ENCODE results near the gene SYTL1. TPM values are rescaled to one million over a fixed set of nuclear protein-coding genes. Genes with fewer than 3 reads are reported as not detected.
"Not testable (repeated sequence)": the region's sequence is repeated elsewhere in the genome, so short reads cannot be mapped to it uniquely, and the experiment has no call there.

Gene SYTL1
- total RNA-seq, 2 donors from 2014 or later: 24.2 to 39.5 TPM

GRCh38 chr1:27383039-27383605 is 41.3 kb downstream of the SYTL1 start, which contains the start of gene CD164L2:
Gene CD164L2, minus strand, starts transcription at chr1:27383333. Its CDS starts 94 bp downstream, at chr1:27383239.
- ATAC-seq: peak; percentile 55 to 86
- Mint-ChIP-seq H3K27me3 (peaks cover 0 to 6% of the 10 kb centered on the region in 2 donors), H3K27ac (no peak within 1 kb of the TSS), H3K36me3 (no peaks in the 10 kb centered on the region), H3K9me3 (no peaks in the 10 kb centered on the region), H3K4me1 (ENCODE audit: low read depth in 2 of 2) (peaks cover 0 to 4% of the 10 kb centered on the region in 2 donors), H3K4me3 (no peak within 1 kb of the TSS)
- no peak for DNase-seq (ENCODE audit: low spot score)

- H3K27ac Mint-ChIP-seq: no peak overlapping the region
- ATAC-seq (no peak), DNase-seq (ENCODE audit: low spot score) (no peak)
- H3K9me3 Mint-ChIP-seq: no peaks in the 10 kb centered on the region
- peaks cover 0 to 7% of the 10 kb centered on the region in 2 donors for H3K4me1 Mint-ChIP-seq (ENCODE audit: low read depth in 2 of 2)
- no peaks in the 10 kb centered on the region for H3K36me3 Mint-ChIP-seq
- H3K4me3 Mint-ChIP-seq: no peak overlapping the region
- H3K27me3 Mint-ChIP-seq: peaks cover 0 to 9% of the 10 kb centered on the region in 2 donors
Observed at GRCh38 chr1:27383661-27384060, 41.8 kb downstream of the SYTL1 start.

- not testable (repeated sequence) for ATAC-seq; H3K4me1 Mint-ChIP-seq (ENCODE audit: low read depth in 2 of 2); H3K27ac Mint-ChIP-seq; DNase-seq (ENCODE audit: low spot score); H3K4me3 Mint-ChIP-seq; H3K36me3 Mint-ChIP-seq; H3K9me3 Mint-ChIP-seq; H3K27me3 Mint-ChIP-seq
Observed at GRCh38 chr1:27384797-27385196, 43.0 kb downstream of the SYTL1 start.

- peaks cover 9 to 17% of the 10 kb centered on the region in 2 donors for H3K4me1 Mint-ChIP-seq (ENCODE audit: low read depth in 2 of 2)
- H3K36me3 Mint-ChIP-seq: no peaks in the 10 kb centered on the region
- ATAC-seq: no peak
Observed at GRCh38 chr1:27388337-27389005, 46.6 kb downstream of the SYTL1 start.

GRCh38 chr1:27391511-27392095 is 49.8 kb downstream of the SYTL1 start:
- peak overlapping the region; percentile 83 for H3K4me3 Mint-ChIP-seq
- peaks cover 0 to 6% of the 10 kb centered on the region in 2 donors for H3K27me3 Mint-ChIP-seq
- peaks cover 9 to 13% of the 10 kb centered on the region in 2 donors for H3K4me1 Mint-ChIP-seq (ENCODE audit: low read depth in 2 of 2)
- no peak for ATAC-seq
- peak overlapping the region; percentile 70 to 82 for H3K27ac Mint-ChIP-seq
- H3K9me3 Mint-ChIP-seq: no peaks in the 10 kb centered on the region
- H3K36me3 Mint-ChIP-seq: no peaks in the 10 kb centered on the region
- peak; percentile 58 for DNase-seq (ENCODE audit: low spot score)

More at GRCh38 chr1:27388337-27389005, 46.6 kb downstream of the SYTL1 start:
- DNase-seq (ENCODE audit: low spot score): peak; percentile 75
- no peak overlapping the region for H3K4me3 Mint-ChIP-seq
- H3K27ac Mint-ChIP-seq: peak overlapping the region; percentile 51 to 70
- H3K27me3 Mint-ChIP-seq: peaks cover 0 to 8% of the 10 kb centered on the region in 2 donors
- no peaks in the 10 kb centered on the region for H3K9me3 Mint-ChIP-seq

GRCh38 chr1:27392096-27392777 is 50.4 kb downstream of the SYTL1 start, which contains the start of gene GPR3:
Gene GPR3, plus strand, starts transcription at chr1:27392622. Its CDS starts 1,177 bp downstream, at chr1:27393799.
- H3K27ac Mint-ChIP-seq: peak within 1 kb of the TSS; percentile 70 to 82
- ATAC-seq (peak; percentile 97 to 98), DNase-seq (ENCODE audit: low spot score) (peak; percentile 92)
- H3K4me3 Mint-ChIP-seq: peak within 1 kb of the TSS; percentile 83
- no peaks in the 10 kb centered on the region for H3K9me3 Mint-ChIP-seq
- peaks cover 9 to 13% of the 10 kb centered on the region in 2 donors for H3K4me1 Mint-ChIP-seq (ENCODE audit: low read depth in 2 of 2)
- H3K36me3 Mint-ChIP-seq: no peaks in the 10 kb centered on the region
- H3K27me3 Mint-ChIP-seq: peaks cover 0 to 6% of the 10 kb centered on the region in 2 donors

GRCh38 chr1:27392778-27393635 is 51.2 kb downstream of the SYTL1 start:
- H3K4me1 Mint-ChIP-seq (ENCODE audit: low read depth in 2 of 2): peaks cover 9 to 13% of the 10 kb centered on the region in 2 donors
- H3K9me3 Mint-ChIP-seq: no peaks in the 10 kb centered on the region
- H3K4me3 Mint-ChIP-seq: peak overlapping the region; percentile 83
- H3K27ac Mint-ChIP-seq: peak overlapping the region in 1 of 2 donors; percentile 70
- DNase-seq (ENCODE audit: low spot score) (no peak), ATAC-seq (no peak)
- no peaks in the 10 kb centered on the region for H3K36me3 Mint-ChIP-seq
- peaks cover 0 to 6% of the 10 kb centered on the region in 2 donors for H3K27me3 Mint-ChIP-seq

- no peak overlapping the region for H3K27ac Mint-ChIP-seq
- peaks cover 9% of the 10 kb centered on the region in 2 donors for H3K4me1 Mint-ChIP-seq (ENCODE audit: low read depth in 2 of 2)
- ATAC-seq: no peak
- peaks cover 0 to 3% of the 10 kb centered on the region in 2 donors for H3K27me3 Mint-ChIP-seq
- H3K36me3 Mint-ChIP-seq: no peaks in the 10 kb centered on the region
- H3K9me3 Mint-ChIP-seq: no peaks in the 10 kb centered on the region
- peak; percentile 51 for DNase-seq (ENCODE audit: low spot score)
- peak overlapping the region; percentile 44 for H3K4me3 Mint-ChIP-seq
Observed at GRCh38 chr1:27393641-27394281, 51.9 kb downstream of the SYTL1 start.

- H3K27ac Mint-ChIP-seq: no peak overlapping the region
- H3K27me3 Mint-ChIP-seq: peaks cover 0 to 3% of the 10 kb centered on the region in 2 donors
- peaks cover 9% of the 10 kb centered on the region in 2 donors for H3K4me1 Mint-ChIP-seq (ENCODE audit: low read depth in 2 of 2)
- peak overlapping the region; percentile 44 for H3K4me3 Mint-ChIP-seq
- no peak for ATAC-seq
- H3K9me3 Mint-ChIP-seq: no peaks in the 10 kb centered on the region
- no peaks in the 10 kb centered on the region for H3K36me3 Mint-ChIP-seq
- peak; percentile 47 for DNase-seq (ENCODE audit: low spot score)
Observed at GRCh38 chr1:27394282-27394658, 52.4 kb downstream of the SYTL1 start.

GRCh38 chr1:27394925-27395324 is 53.1 kb downstream of the SYTL1 start:
- Mint-ChIP-seq H3K27ac (no peak overlapping the region), H3K36me3 (no peaks in the 10 kb centered on the region), H3K9me3 (no peaks in the 10 kb centered on the region), H3K4me3 (no peak overlapping the region), H3K27me3 (peaks cover 0 to 3% of the 10 kb centered on the region in 2 donors), H3K4me1 (ENCODE audit: low read depth in 2 of 2) (peaks cover 9% of the 10 kb centered on the region in 2 donors)
- DNase-seq (ENCODE audit: low spot score) (no peak), ATAC-seq (no peak)

- H3K9me3 Mint-ChIP-seq: no peaks in the 10 kb centered on the region
- DNase-seq (ENCODE audit: low spot score) (peak; percentile 75), ATAC-seq (no peak)
- H3K4me3 Mint-ChIP-seq: no peak overlapping the region
- H3K27ac Mint-ChIP-seq: no peak overlapping the region
- no peaks in the 10 kb centered on the region for H3K36me3 Mint-ChIP-seq
- peaks cover 0 to 3% of the 10 kb centered on the region in 2 donors for H3K27me3 Mint-ChIP-seq
- H3K4me1 Mint-ChIP-seq (ENCODE audit: low read depth in 2 of 2): peaks cover 9 to 12% of the 10 kb centered on the region in 2 donors
Observed at GRCh38 chr1:27395441-27396195, 53.8 kb downstream of the SYTL1 start.

GRCh38 chr1:27397110-27397509 is 55.3 kb downstream of the SYTL1 start:
- no peaks in the 10 kb centered on the region for H3K36me3 Mint-ChIP-seq
- peak; percentile 15 for DNase-seq (ENCODE audit: low spot score)
- H3K9me3 Mint-ChIP-seq: no peaks in the 10 kb centered on the region
- peaks cover 3 to 14% of the 10 kb centered on the region in 2 donors for H3K4me1 Mint-ChIP-seq (ENCODE audit: low read depth in 2 of 2)
- peaks cover 0 to 2% of the 10 kb centered on the region in 2 donors for H3K27me3 Mint-ChIP-seq
- no peak for ATAC-seq
- no peak overlapping the region for H3K27ac Mint-ChIP-seq
- H3K4me3 Mint-ChIP-seq: no peak overlapping the region

All from natural killer cell treated with Interleukin-12 subunit alpha and Interleukin-12 subunit beta and Interleukin-15 and Interleukin-18, amount 100 ng/mL, for 72 hours (primary cell).